Peyer's patch (tissue), 4 donors: ENCODE data around the gene SMPD1.

ENCODE experiments used
- CTCF ChIP-seq, 6 experiments: fragments of 450-650 bp in 4 of 6; fragments of 200-600 bp in 2 of 6; sonication (generic) in 1 of 6; IDR thresholded peaks; one replicate each; pipeline ENCODE4 v1.5.1; 2017 to 2019; ENCODE audit warnings: antibody characterized with exemption in 6 of 6, mild to moderate bottlenecking in 3 of 6, moderate library complexity in 1 of 6
- POLR2A ChIP-seq, 2 donors: fragments of 450-650 bp; IDR thresholded peaks; one replicate each; pipeline ENCODE4 v1.5.1; 2017; ENCODE audit warnings: antibody characterized with exemption in 2 of 2, mild to moderate bottlenecking in 2 of 2, moderate library complexity in 2 of 2

- TF ChIP-seq CTCF (IDR thresholded peaks at IDR 0.05): no peak
- peak; percentile 72 to 88 for TF ChIP-seq POLR2A (IDR thresholded peaks at IDR 0.05)
These were observed at the start of gene SMPD1 for GRCh38 chr11:6389905-6390717.
